Measurements from ENCODE around the gene GGACT. TPM values are rescaled to one million over a fixed set of nuclear protein-coding genes. Genes with fewer than 3 reads are reported as not detected.

GGACT gene
- polyA plus RNA-seq, 1 experiment, result 7.6 TPM

DNA sequence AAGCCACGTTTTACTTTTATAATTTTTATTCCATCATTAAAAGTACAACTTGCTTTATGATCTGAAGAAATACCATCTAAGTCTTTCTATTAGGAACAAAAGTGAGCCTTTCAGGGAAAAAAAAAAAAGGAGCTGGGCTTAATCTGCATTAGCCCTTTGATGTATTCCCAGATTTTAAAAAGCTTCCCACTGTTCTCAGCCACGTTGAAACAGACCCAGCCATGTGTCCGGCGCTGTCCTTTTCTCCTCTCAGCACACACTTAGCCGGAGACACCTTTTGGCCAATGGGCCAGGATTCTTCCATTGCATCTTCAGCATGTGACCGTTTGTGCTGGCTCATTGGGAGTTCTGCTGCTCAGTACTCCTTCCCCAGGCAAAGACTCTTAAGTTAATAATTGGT is 105.5 kb downstream of the GGACT start:
- no peak overlapping the region for H3K27ac ChIP-seq (ENCODE audit: low read depth, low read length)
- CTCF ChIA-PET, result interaction anchor here (0.7 kb wide), 1 partner anchor 90 kb away, joined by 3 read pairs; no protein-coding TSS in a partner anchor
- H3K4me3 ChIP-seq (ENCODE audit: low read depth, low read length), result no peak overlapping the region
- TF ChIP-seq, protein P1, sequence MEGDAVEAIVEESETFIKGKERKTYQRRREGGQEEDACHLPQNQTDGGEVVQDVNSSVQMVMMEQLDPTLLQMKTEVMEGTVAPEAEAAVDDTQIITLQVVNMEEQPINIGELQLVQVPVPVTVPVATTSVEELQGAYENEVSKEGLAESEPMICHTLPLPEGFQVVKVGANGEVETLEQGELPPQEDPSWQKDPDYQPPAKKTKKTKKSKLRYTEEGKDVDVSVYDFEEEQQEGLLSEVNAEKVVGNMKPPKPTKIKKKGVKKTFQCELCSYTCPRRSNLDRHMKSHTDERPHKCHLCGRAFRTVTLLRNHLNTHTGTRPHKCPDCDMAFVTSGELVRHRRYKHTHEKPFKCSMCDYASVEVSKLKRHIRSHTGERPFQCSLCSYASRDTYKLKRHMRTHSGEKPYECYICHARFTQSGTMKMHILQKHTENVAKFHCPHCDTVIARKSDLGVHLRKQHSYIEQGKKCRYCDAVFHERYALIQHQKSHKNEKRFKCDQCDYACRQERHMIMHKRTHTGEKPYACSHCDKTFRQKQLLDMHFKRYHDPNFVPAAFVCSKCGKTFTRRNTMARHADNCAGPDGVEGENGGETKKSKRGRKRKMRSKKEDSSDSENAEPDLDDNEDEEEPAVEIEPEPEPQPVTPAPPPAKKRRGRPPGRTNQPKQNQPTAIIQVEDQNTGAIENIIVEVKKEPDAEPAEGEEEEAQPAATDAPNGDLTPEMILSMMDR (IDR thresholded peaks at IDR 0.05; ENCODE audit: low read depth, low read length), result no peak
- H3K9me3 ChIP-seq (ENCODE audit: control insufficient read depth, insufficient read depth, low read length), result no peaks in the 10 kb centered on the region; the same call in 1 of the 2 replicates
- DNase-seq (ENCODE audit: low read depth, low spot score), result no peak
- POLR2A ChIA-PET, result no interaction called here
- no peaks in the 10 kb centered on the region for H3K27me3 ChIP-seq (ENCODE audit: control insufficient read depth, insufficient read depth, low read length)

DNA sequence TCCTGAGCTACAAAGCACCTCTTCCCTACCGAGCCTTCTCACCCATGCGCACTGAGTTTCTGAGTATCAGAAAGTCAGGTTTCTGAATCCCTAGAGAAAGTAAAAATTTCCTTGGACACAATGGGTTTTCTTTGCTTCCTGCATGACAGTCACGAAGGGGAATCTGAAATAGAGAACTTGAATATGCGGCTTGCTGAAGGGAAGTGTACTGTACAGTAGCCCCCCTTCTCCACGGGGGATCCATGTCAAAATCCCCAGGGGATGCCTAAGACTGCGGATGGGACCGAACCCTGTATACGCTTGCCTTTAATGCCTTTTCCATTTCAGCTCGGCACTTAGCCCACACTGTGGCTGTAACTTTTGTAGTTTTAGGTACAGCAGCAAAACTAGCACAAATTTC is 107.9 kb downstream of the GGACT start:
- H3K4me3 ChIP-seq (ENCODE audit: low read depth, low read length), result no peak overlapping the region
- no peak overlapping the region for H3K27ac ChIP-seq (ENCODE audit: low read depth, low read length)
- no peaks in the 10 kb centered on the region; the same call in 1 of the 2 replicates for H3K9me3 ChIP-seq (ENCODE audit: control insufficient read depth, insufficient read depth, low read length)
- TF ChIP-seq, protein P1 (IDR thresholded peaks at IDR 0.05; ENCODE audit: low read depth, low read length), result no peak
- ChIA-PET CTCF (no interaction called here), POLR2A (no interaction called here)
- H3K27me3 ChIP-seq (ENCODE audit: control insufficient read depth, insufficient read depth, low read length), result no peaks in the 10 kb centered on the region
- no peak for DNase-seq (ENCODE audit: low read depth, low spot score)

Other genes starting within 250 kb of the GGACT start
- gene TMTC4, start 86.0 kb upstream of the GGACT start, polyA plus RNA-seq (2011; rRNA removed), result 20.8 and 22.2 TPM in 2 replicates

All from AG04450 (cell line).